H4 (cell line): ENCODE results near the gene PXDC1. TPM values are rescaled to one million over a fixed set of nuclear protein-coding genes. Genes with fewer than 3 reads are reported as not detected.
"Not testable (repeated sequence)": the region's sequence is repeated elsewhere in the genome, so short reads cannot be mapped to it uniquely, and the experiment has no call there.

Experiments used
- DNase-seq: peaks from one replicate; pipeline ENCODE4 v3.0.0-alpha.2; 2015; ENCODE audit warnings: low spot score
- total RNA-seq: library from RNA; depleted of rRNA; stranded (reverse); fragments of >200 nt; shearing (Covaris generic); gene quantifications from 2 replicates; pipeline ENCODE4 v1.2.3, GENCODE V29; 2014

PXDC1 gene
- total RNA-seq, 1 experiment from 2014 or later, result 13.7 TPM

- DNase-seq, result no peak
Measured at GRCh38 chr6:3782876-3783832, 31.6 kb upstream of the PXDC1 start.

DNA sequence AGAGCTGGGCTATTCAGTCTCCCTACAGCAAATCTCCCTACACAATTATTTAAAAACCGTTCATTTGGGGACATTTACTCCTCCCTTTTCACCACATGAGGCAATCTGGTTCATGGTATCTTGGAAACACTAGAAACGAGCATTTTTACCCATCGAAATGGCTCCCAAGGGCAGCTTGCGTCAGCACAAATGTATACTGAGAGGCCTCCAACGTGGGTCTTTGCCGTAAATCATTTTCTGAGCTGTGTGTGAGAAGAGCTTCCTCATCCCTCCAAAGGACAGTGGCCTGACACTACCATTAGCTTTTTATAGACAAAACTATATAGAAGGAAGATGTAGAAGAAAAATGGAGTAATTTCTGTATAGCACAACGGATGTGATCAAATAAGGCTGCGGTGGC, 30.0 kb upstream of the PXDC1 start:
- no peak for DNase-seq

- no peak for DNase-seq
Measured at GRCh38 chr6:3779574-3779849, 28.0 kb upstream of the PXDC1 start.

DNA sequence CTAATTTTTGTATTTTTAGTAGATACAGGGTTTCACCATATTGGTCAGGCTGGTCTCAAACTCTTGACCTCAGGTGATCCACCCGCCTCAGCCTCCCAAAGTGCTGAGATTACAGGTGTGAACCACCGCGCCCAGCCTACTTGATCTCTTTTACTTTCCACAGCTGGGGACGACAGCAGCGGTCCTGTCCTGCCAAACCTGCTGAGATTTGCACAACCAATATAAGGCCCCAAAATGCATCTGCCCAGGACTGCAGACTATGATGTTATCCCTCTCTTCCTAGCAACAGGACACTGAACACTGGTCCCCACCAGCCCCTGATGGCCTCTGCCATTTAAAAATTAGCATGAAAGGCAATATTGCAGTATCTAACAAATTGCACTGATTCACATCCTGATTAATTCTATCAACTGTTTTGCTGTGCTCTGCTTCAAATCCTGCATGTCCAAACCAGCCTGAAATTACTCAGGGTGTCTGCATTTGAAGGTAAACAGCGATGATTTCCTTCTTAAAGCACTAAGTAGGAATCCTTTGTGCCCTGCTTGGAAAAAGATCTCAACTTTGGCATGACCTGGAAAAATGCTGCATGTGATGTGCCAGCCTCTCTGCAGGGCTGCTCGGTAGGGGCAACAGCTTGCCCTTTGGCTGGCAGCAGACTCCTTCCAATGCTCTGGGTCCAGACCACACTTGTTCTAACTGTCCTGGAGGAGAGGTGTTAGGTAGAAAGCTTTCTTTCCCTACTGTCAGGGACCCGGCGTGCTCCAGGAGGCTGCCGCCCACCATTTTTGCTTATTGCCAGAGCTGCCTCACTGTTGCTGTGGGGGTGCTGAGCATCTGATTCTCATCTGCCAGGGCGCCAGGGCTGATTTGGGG, 27.4 kb upstream of the PXDC1 start:
- no peak for DNase-seq

- no peak for DNase-seq
Measured at GRCh38 chr6:3777730-3778461, 26.4 kb upstream of the PXDC1 start.

DNA sequence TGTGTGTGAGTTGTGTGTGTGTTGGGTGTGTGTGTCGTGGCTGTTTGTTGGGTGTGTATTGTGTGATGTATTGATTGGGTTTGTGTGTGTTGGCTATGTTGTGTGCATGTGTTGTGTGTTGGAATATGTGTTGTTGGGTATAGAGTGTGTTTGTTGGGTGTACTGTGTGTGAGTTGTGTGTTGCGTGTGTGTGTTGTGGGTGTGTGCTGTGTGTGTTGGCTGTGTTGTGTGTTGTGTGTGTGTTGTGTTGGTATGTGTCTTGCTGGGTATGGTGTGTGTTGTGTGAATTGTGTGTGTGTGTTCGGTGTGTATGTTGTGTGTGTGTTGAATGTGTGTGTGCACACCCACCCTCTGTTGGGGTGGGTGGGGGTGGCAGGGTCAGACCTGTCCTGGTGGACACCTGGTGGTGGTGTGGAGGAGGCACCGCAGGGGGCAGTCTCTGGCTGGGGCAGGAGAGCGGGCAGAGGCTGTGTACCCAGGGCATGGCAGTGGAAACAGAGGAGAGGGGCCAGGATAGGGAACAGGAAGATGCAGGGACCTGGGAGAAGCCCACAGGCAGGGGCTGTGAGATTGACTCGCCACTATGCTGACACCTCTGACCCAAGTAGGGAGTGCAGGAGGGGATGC, 25.5 kb upstream of the PXDC1 start:
- no peak for DNase-seq

DNA sequence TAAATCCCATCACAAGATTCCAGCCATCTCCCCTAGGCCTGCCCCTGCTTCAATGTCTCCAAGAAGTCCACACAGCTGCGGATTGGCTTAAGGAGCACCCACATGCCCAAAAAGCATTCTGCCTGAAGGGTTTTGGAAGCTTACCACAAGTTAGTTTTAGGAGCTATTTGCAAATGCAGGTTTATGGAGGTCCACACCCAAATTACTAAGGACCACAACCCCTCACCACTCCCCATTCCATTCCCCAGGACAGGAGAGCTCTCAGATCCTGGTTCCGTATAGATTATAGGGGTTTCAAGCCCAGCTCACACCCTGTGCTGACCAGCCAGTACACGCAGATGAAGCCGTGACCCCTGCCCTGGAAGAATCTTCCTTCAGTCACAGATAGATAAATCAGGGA, 24.3 kb upstream of the PXDC1 start:
- DNase-seq, result no peak

- DNase-seq, result no peak
Measured at GRCh38 chr6:3775386-3775785, 23.9 kb upstream of the PXDC1 start.

GRCh38 chr6:3773678-3774298, 22.3 kb upstream of the PXDC1 start:
- DNase-seq, result no peak

DNA sequence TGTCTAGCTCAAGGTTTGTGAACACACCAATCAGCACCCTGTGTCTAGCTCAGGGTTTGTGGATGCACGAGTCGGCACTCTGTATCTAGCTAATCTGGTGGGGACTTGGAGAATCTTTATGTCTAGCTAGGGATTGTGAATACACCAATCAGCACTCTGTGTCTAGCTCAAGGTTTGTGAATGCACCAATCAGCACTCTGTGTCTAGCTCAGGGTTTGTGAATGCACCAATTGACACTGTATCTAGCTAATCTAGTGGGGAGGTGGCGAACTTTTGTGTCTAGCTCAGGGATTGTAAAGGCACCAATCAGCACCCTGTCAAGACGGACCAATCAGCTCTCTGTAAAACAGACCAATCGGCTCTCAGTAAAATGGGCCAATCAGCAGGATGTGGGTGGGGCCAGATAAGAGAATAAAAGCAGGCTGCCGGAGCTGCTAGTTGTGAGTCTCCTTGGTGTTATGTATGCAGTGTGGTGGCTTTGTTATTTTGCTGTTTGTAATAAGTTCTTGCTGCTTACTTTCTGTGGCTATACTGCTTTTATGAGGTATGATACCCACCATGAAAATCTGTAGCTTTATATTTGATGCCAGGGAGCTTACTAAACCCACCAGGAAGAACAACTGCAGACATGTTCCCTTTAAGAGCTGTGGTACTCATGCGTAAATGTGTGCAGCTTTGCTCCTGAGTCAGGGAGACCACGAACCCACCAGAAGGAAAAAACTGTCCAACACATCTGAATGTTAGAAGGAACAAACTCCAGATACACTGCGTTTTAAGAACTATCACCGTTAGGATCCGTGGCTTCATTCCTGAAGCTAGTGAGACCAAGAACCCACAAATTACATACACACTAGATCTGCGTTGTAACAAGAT, 20.9 kb upstream of the PXDC1 start:
- DNase-seq, result not testable (repeated sequence)

GRCh38 chr6:3771407-3772011, 20.0 kb upstream of the PXDC1 start:
- DNase-seq, result no peak

- no peak for DNase-seq
Measured at GRCh38 chr6:3770023-3770720, 18.7 kb upstream of the PXDC1 start.

DNA sequence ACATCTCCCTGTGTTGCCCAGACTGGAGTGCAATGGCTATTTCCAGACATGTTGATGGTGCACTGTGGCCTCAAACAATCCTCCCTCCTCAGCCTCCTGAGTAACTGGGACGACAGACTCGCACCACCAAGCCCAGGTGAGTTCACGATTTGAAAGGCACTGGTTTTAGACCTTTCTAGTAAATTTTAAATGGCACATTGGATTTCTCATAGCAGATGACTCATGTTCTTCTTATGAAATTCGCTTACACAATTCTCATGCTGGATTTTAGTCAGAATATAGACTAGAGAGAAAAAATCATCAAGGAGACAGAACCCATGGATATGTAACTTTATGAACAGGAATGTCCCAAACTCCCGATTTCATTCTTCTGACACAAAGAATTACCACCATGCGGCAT, 18.1 kb upstream of the PXDC1 start:
- DNase-seq, result no peak

- no peak for DNase-seq
Measured at GRCh38 chr6:3768502-3768901, 17.0 kb upstream of the PXDC1 start.

DNA sequence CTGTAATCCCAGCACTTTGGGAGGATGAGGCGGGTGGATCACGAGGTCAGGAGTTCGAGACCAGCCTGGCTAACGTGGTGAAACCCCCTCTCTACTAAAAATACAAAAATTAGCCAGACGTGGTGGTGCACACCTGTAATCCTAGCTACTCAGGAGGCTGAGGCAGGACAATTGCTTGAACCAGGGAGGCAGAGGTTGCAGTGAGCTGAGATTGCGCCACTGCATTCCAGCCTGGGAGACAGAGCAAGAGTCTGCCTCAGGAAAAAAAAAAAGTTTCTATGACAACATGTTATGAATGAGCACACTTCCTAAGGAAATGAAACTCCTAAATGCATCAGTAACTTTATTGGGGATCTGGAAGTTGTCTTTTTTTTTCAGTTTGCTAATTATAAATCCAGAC, 16.0 kb upstream of the PXDC1 start:
- DNase-seq, result not testable (repeated sequence)

DNA sequence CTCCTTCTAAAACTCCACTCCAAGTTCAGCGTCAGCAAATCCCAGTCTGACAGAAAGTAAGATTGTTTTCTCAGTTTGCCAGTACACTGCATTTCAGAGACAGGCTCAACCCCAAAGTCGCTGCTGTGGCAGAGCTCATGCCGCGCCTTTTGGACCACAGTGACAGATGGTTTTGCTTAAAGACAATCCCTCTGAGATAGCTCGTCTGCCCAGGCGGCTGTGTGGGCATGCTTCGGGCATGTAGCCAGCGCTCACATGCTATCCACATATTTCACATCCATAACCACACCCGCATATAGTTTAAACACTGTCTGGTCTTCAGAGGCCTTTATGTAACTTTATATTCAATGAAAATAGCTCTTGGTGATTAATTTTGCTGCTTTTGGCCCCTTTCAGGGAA, 14.7 kb upstream of the PXDC1 start:
- peak; percentile 64 for DNase-seq

DNA sequence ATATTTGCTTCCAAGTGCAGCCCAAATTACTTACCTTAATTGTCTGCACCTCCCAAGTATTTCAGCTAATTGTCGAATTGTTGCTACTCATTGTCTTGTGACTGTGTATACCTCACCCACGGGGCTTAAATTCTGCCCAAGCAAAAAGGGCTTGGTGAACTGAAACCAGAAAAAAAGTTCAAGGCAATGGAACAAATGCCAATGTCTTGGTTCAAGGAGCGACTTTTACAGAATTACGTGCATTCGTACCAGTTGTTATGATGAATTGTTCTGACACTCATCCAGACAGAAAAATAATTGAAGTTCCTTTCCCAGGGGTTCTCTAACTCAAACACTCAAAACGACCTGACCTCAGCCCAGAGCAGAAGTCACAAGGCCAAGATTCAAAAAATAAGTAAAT, 13.9 kb upstream of the PXDC1 start:
- no peak for DNase-seq

DNA sequence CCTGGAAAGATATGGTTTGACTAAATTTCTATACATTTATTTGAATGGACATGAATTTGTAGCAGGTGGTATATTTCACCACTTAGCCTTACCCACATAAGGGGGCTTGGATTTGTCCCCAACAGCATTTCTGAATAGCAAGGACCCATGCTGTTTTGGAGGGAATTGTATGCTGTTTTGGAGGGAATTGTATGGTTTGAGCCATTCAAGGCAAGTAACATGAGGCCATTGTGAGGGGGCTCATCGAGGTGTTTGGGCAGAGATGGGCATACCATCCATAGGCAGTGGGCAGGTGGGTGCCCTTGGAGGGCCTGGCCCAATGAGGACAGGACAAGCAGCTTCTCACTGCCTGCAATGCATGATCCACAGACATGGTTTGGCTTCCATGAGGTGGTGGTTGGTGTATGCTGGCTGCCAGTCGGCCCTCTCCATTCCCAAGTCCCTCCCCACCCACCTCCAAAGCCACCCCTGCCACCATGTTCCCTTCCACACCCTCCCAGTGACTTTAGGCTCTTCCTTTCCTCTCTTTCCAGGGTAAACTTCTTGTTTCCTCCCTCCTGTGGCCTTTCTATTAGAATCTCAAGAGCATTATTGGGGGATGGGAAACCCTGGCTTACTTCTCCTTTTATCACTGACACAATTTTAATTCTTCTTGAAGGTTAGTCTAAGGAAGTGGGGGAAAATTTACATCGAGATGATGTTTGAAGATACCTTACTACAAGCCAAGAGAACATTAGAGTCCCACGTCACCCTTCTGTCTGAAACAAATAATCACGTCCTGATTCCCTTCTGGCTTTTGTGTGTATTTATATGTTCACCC, 13.2 kb upstream of the PXDC1 start:
- DNase-seq, result no peak
